LNCaP clone FGC (cell line): Measurements from ENCODE around the gene CD300LF.

Source experiments
- DNase-seq: peaks from one replicate; pipeline ENCODE4 v3.0.0-alpha.2; 2011; ENCODE audit warnings: low read depth
- H3K4me3 ChIP-seq: 2 replicates; pipeline ENCODE4 v1.5.1; 2011; ENCODE audit warnings: mild to moderate bottlenecking, low read depth, low read length, control low read depth
- CTCF ChIP-seq: IDR thresholded peaks from 2 replicates; pipeline ENCODE4 v1.5.1; 2012; ENCODE audit warnings: mild to moderate bottlenecking; ENCODE audit not compliant: control insufficient read depth, insufficient read depth; ENCODE audit errors: extremely low read depth

The CD300LF gene

GRCh38 chr17:74750327-74751069 is 37.8 kb upstream of the CD300LF start:
- peak; percentile 63 for DNase-seq
- peak overlapping the region; percentile 98 for H3K4me3 ChIP-seq
- TF ChIP-seq CTCF = peak; percentile 13; the same call in 1 of the 2 replicates

- peak overlapping the region; percentile 98 for H3K4me3 ChIP-seq
- TF ChIP-seq CTCF = no peak
- no peak for DNase-seq
These were observed 37.3 kb upstream of the CD300LF start for GRCh38 chr17:74750039-74750326.

GRCh38 chr17:74749279-74750038 is 36.7 kb upstream of the CD300LF start:
- H3K4me3 ChIP-seq = peak overlapping the region; percentile 98
- no peak for TF ChIP-seq CTCF
- DNase-seq = no peak

- TF ChIP-seq CTCF = peak; percentile 32; the same call in 1 of the 2 replicates
- peak; percentile 66 for DNase-seq
- peak within 1 kb of the TSS; percentile 98 for H3K4me3 ChIP-seq
These were observed 36.0 kb upstream of the CD300LF start, which contains the start of gene NHERF1 for GRCh38 chr17:74748529-74749278. TSS of gene NHERF1 (plus strand) at chr17:74748628. CDS start at chr17:74748847, 219 bp downstream.

GRCh38 chr17:74748279-74748528 is 35.5 kb upstream of the CD300LF start:
- peak overlapping the region; percentile 98 for H3K4me3 ChIP-seq
- no peak for TF ChIP-seq CTCF
- no peak for DNase-seq

GRCh38 chr17:74746922-74747321 is 34.2 kb upstream of the CD300LF start:
- no peak for TF ChIP-seq CTCF
- no peak overlapping the region for H3K4me3 ChIP-seq
- no peak for DNase-seq
